Brain microvascular endothelial cell (primary cell): ENCODE data around the gene S100A5.

Experiments used
- DNase-seq: peaks from one replicate; pipeline ENCODE4 v3.0.0-alpha.2; 2020
- H3K27ac ChIP-seq: fragments of 250-450 bp; sonication (Bioruptor Pico); 2 replicates; pipeline ENCODE4 v1.5.1; 2020; ENCODE audit warnings: mild to moderate bottlenecking, moderate library complexity
- H3K27me3 ChIP-seq: fragments of 250-450 bp; sonication (Bioruptor Pico); replicated peaks from 2 replicates; pipeline ENCODE4 v1.5.1; 2020; ENCODE audit warnings: mild to moderate bottlenecking
- H3K36me3 ChIP-seq: fragments of 250-450 bp; sonication (Bioruptor Pico); replicated peaks from 2 replicates; pipeline ENCODE4 v1.5.1; 2020; ENCODE audit warnings: mild to moderate bottlenecking
- H3K4me3 ChIP-seq: 2 replicates; pipeline ENCODE4 v1.5.1; 2011; ENCODE audit warnings: low read depth, mild to moderate bottlenecking, control low read depth, low read length, moderate library complexity
- in situ Hi-C: cut with HindIII; loops from 2 replicates; pipeline ENCODE4 v1.10.0; 2017; ENCODE audit warnings: low sequenced_read_pairs, low pct_ligation_motif_present
- TF ChIP-seq, protein P1 (sequence below): IDR thresholded peaks from 2 replicates; pipeline ENCODE4 v1.5.1; 2011; ENCODE audit warnings: low read depth, mild to moderate bottlenecking, moderate library complexity, low read length, control low read depth, inconsistent platforms; ENCODE audit errors: missing control alignments

The S100A5 gene

DNA sequence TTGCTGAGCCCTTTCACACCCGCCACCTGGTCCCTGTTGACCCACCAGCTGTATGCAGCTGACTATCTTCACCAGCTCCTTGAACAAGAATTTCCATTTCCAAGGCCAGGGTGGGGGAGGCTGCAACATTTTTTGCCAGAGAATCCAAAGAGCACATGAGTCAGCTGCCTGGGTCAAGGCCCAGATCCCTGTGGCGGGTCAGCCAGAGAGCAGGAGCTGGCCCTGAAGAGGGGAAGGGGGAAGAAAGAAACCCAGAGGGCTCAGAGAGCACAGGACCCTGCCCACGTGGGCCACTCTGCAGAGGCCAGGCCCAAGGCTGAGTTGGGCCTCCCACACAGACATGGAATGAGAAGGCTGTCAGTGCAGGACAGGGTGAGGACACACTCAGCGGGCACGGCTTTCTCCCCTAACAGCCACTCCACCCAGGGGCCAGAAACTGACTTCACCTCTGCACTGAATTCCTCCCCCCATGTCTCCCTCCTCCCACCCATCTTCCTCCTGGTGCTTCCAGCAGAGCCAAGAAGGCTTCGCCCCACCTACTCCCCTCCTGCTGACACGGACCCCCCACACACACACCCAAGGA, 33.8 kb downstream of the S100A5 start:
- DNase-seq = peak; percentile 77
- TF ChIP-seq, protein P1, sequence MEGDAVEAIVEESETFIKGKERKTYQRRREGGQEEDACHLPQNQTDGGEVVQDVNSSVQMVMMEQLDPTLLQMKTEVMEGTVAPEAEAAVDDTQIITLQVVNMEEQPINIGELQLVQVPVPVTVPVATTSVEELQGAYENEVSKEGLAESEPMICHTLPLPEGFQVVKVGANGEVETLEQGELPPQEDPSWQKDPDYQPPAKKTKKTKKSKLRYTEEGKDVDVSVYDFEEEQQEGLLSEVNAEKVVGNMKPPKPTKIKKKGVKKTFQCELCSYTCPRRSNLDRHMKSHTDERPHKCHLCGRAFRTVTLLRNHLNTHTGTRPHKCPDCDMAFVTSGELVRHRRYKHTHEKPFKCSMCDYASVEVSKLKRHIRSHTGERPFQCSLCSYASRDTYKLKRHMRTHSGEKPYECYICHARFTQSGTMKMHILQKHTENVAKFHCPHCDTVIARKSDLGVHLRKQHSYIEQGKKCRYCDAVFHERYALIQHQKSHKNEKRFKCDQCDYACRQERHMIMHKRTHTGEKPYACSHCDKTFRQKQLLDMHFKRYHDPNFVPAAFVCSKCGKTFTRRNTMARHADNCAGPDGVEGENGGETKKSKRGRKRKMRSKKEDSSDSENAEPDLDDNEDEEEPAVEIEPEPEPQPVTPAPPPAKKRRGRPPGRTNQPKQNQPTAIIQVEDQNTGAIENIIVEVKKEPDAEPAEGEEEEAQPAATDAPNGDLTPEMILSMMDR = no peak
- H3K4me3 ChIP-seq = no peak overlapping the region
- in situ Hi-C loops = no loop called here
- H3K27ac ChIP-seq = no peak overlapping the region
- H3K36me3 ChIP-seq = no peaks in the 10 kb centered on the region
- no peaks in the 10 kb centered on the region for H3K27me3 ChIP-seq

DNA sequence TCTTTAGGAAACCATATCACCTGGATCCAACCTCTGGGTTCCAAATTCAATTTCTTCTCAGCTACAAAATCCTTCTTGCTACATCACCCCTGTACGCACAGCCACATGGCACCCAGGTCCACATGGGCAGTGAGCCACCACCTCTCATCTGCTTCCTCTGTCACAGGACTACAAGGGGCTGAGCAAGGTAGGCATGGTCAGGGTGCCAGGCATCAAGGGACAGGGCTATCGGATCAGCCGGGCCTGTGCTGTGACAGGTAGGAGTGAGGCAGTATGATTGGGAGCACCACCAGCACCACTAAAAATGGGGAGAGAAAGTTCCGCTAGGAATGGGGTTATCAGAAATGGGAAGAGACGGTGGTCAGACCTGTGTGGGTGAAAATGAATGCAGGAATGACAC, 34.3 kb downstream of the S100A5 start:
- no peak overlapping the region for H3K27ac ChIP-seq
- in situ Hi-C loops = no loop called here
- TF ChIP-seq, protein P1 = no peak

DNA sequence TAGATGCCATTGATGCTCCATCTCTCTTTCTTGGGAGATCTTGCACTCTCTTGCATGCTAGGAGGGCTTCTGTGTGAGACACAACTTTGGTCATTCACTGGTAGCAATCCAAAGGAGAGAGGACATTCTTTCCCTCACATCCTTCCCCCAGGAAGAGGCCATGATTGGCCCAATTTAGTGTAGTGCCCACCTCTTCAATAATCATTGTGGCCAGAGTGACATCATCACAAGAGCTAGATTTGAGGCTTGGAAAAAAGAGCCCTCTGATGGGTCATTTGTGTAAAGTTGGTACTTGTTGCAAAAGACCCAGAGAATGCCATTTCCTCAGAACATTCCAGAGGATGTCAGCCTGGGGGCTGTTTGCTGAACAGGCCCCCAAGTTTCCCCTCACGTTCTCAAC, 35.2 kb downstream of the S100A5 start:
- TF ChIP-seq, protein P1 = no peak
- H3K36me3 ChIP-seq = no peaks in the 10 kb centered on the region
- no peak for DNase-seq
- H3K27ac ChIP-seq = no peak overlapping the region
- no peak overlapping the region for H3K4me3 ChIP-seq
- in situ Hi-C loops = no loop called here
- no peaks in the 10 kb centered on the region for H3K27me3 ChIP-seq

More for the DNA sequence above, 34.3 kb downstream of the S100A5 start:
- Histone ChIP-seq H3K36me3 (no peaks in the 10 kb centered on the region), H3K27me3 (no peaks in the 10 kb centered on the region), H3K4me3 (no peak overlapping the region)
- no peak for DNase-seq

DNA sequence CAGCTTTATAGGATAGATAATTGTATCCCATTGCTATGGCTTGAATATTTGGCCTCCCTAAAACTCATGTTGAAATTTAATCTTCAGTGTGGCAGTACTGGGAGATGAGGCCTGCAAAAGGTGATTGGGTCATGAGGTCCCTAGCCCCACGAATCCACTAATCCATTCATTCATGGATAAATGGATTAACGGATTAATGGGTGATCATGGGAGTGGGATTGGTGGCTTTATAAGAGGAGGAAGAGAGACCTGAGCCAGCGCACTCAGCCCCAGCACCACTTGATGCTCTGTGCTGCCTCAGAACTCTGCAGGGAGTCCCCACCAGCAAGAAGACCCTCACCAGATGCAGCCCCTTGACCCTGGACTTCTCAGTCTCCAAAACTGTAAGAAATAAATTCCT, 37.0 kb downstream of the S100A5 start:
- Histone ChIP-seq H3K27ac (no peak overlapping the region), H3K36me3 (no peaks in the 10 kb centered on the region), H3K4me3 (no peak overlapping the region), H3K27me3 (peaks cover 4% of the 10 kb centered on the region)
- in situ Hi-C loops = no loop called here
- DNase-seq = no peak
- TF ChIP-seq, protein P1 = no peak

DNA sequence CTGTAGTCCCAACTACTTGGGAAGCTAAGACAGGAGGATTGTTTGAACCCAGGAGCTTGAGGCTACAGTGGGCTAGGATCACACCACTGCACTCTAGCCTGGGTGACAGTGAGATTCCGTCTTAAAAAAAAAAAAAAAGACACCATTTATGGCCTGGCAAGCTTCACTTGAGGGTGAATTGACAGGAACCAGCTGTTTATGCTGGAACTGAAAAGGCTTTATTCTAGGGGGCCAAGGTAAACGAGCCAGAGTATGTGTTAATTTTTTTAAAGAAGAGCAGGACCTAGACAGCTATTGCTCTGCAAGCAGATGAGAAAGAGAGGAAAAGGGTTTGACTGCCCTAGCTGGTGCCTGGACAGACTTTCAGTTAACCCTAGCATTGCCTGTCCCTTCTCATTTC, 42.0 kb downstream of the S100A5 start:
- no peak for DNase-seq
- H3K27me3 ChIP-seq = peaks cover 4% of the 10 kb centered on the region

More for the DNA sequence above, 42.0 kb downstream of the S100A5 start:
- in situ Hi-C loops = loop anchor here (25.0 kb wide), 1 partner anchor 136 kb away; the partner anchor contains the start of gene S100A9
- H3K27ac ChIP-seq = no peak overlapping the region
- TF ChIP-seq, protein P1 = no peak
- no peaks in the 10 kb centered on the region for H3K36me3 ChIP-seq
- H3K4me3 ChIP-seq = no peak overlapping the region
